Ovary (tissue), 3 donors: ENCODE results near the gene KCNA2.

ENCODE experiments used
- CTCF ChIP-seq, 3 donors: fragments of 450-650 bp in 2 of 3; fragments of 200-600 bp in 1 of 3; IDR thresholded peaks; one replicate each; pipeline versions ENCODE4 v1.5.1 to v1.8.0; 2016 to 2022; ENCODE audit warnings: antibody characterized with exemption in 3 of 3, mild to moderate bottlenecking in 1 of 3
- POLR2A ChIP-seq: fragments of 450-650 bp; IDR thresholded peaks from one replicate; pipeline ENCODE4 v1.6.1; 2017; ENCODE audit warnings: antibody characterized with exemption, mild to moderate bottlenecking, moderate library complexity
- donor health status: DM: no; HTN: no; CAD: no.

GRCh38 chr1:110545492-110545891 is 60.7 kb downstream of the KCNA2 start:
- TF ChIP-seq CTCF (IDR thresholded peaks at IDR 0.05): no peak
- TF ChIP-seq POLR2A: no peak
